Panc1 (cell line): ENCODE results near the gene AIRE.
"Not testable (repeated sequence)": the region's sequence is repeated elsewhere in the genome, so short reads cannot be mapped to it uniquely, and the experiment has no call there.

Experiments used
- POLR2AphosphoS5 ChIP-seq: IDR thresholded peaks from 2 replicates; pipeline ENCODE4 v1.6.1; 2012; ENCODE audit warnings: mild to moderate bottlenecking, low read depth, low read length, moderate library complexity
- REST ChIP-seq, 2 experiments: IDR thresholded peaks; 2 replicates each; pipeline ENCODE4 v1.6.1; 2011 to 2012; ENCODE audit warnings: low read depth in 2 of 2, control low read depth in 1 of 2, low read length in 1 of 2, mild to moderate bottlenecking in 1 of 2, moderate library complexity in 1 of 2; ENCODE audit not compliant: insufficient read depth in 1 of 2
- SIN3A ChIP-seq: IDR thresholded peaks from 2 replicates; pipeline ENCODE4 v1.6.1; 2012; ENCODE audit warnings: low read depth, mild to moderate bottlenecking, low read length, moderate library complexity, borderline replicate concordance; ENCODE audit not compliant: insufficient read depth
- TCF7L2 ChIP-seq: IDR thresholded peaks from 2 replicates; pipeline ENCODE4 v1.6.1; 2011; ENCODE audit warnings: mild to moderate bottlenecking, low read depth, low read length, inconsistent platforms
- TF ChIP-seq, protein P1 (sequence below): fragments of 450-650 bp; IDR thresholded peaks from 2 replicates; pipeline ENCODE4 v1.5.1; 2017; ENCODE audit warnings: mild to moderate bottlenecking

DNA sequence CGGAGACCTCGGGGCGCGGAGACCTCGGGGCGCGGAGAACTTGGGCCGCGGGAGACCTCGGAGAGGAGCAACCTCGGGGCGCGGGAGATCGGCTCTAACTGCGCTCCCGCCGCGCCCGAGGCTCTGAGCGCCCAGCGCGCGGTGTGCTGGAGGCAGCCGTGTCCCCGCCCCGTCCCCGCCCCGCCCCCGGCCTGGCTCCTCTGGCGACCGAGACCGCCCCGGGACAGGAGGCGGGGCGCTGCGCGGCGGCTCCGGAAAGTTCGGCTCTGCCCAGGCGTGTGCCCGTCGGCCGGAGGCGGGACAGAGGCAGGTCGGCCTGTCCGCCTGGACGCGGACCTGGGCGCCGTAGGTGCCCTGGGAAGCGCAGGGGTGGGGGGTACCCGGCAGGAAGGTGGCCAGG is 44.8 kb upstream of the AIRE start, which contains the start of gene ICOSLG:
- TF ChIP-seq, protein P1, sequence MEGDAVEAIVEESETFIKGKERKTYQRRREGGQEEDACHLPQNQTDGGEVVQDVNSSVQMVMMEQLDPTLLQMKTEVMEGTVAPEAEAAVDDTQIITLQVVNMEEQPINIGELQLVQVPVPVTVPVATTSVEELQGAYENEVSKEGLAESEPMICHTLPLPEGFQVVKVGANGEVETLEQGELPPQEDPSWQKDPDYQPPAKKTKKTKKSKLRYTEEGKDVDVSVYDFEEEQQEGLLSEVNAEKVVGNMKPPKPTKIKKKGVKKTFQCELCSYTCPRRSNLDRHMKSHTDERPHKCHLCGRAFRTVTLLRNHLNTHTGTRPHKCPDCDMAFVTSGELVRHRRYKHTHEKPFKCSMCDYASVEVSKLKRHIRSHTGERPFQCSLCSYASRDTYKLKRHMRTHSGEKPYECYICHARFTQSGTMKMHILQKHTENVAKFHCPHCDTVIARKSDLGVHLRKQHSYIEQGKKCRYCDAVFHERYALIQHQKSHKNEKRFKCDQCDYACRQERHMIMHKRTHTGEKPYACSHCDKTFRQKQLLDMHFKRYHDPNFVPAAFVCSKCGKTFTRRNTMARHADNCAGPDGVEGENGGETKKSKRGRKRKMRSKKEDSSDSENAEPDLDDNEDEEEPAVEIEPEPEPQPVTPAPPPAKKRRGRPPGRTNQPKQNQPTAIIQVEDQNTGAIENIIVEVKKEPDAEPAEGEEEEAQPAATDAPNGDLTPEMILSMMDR = not testable (repeated sequence)
- TF ChIP-seq TCF7L2; POLR2AphosphoS5; REST (IDR thresholded peaks at IDR 0.05; ENCODE audit: insufficient read depth in 1 of 2, low read depth in 2 of 2, low read length in 1 of 2); SIN3A: not testable (repeated sequence)
